ENCODE measurements around the gene SKI.

SKI gene

DNA sequence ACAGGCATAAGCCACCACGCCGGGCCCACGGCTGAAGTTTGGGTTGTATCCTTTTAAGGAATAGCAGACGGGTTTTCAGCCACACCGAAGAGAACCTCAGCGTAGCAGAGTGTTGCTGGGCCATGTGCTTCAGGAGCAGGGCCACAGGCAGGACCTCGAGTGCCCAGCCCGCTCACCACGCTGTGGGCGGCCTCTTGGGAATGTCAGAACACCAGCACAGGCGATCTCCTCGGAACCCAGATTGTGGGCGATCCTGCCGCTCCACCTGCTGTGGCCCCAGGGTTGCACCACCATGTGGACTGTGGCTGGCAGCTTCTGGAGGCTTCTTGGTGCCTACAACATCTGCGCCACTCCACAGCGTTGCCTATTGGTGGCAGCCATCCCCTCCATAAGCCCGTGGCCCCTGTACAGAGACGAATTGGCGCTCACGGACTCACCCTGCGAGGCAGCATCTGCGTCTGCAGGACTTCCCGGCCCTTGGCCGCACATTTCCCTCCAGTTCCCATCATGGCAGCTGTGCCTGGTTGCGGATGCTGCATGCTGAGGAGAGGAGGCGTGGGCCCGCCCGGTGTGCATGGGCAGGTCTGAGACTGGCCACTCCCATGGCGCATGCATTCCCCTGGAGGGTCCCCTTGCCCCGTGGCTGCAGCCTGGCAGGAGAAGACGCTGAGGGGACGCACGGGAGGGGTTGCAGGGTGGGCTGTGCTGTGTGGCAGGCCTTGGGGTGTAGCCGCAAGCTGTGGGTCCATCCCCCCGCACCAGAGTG, 69.3 kb downstream of the SKI start:
- no peak overlapping the region for H3K4me2 ChIP-seq (ENCODE audit: insufficient read depth, low read length)
- TF ChIP-seq EZH2 (IDR thresholded peaks at IDR 0.05; ENCODE audit: borderline replicate concordance, low read depth, low read length, severe bottlenecking) = no peak
- TF ChIP-seq, protein P1, sequence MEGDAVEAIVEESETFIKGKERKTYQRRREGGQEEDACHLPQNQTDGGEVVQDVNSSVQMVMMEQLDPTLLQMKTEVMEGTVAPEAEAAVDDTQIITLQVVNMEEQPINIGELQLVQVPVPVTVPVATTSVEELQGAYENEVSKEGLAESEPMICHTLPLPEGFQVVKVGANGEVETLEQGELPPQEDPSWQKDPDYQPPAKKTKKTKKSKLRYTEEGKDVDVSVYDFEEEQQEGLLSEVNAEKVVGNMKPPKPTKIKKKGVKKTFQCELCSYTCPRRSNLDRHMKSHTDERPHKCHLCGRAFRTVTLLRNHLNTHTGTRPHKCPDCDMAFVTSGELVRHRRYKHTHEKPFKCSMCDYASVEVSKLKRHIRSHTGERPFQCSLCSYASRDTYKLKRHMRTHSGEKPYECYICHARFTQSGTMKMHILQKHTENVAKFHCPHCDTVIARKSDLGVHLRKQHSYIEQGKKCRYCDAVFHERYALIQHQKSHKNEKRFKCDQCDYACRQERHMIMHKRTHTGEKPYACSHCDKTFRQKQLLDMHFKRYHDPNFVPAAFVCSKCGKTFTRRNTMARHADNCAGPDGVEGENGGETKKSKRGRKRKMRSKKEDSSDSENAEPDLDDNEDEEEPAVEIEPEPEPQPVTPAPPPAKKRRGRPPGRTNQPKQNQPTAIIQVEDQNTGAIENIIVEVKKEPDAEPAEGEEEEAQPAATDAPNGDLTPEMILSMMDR (IDR thresholded peaks at IDR 0.05; ENCODE audit: borderline replicate concordance, extremely low read depth, low read length, poor library complexity, severe bottlenecking) = no peak
- H3K9ac ChIP-seq (ENCODE audit: low read depth, low read length) = no peak overlapping the region
- no peak overlapping the region for H3K4me3 ChIP-seq (ENCODE audit: low read depth in 1 of 2, low read length in 2 of 2)
- H3K27me3 ChIP-seq (ENCODE audit: insufficient read depth, low read length, poor library complexity) = no peaks in the 10 kb centered on the region
- no peaks in the 10 kb centered on the region; the same call in 1 of the 2 replicates for H3K36me3 ChIP-seq (ENCODE audit: insufficient read depth, low read length)
- no peak overlapping the region for H2AFZ ChIP-seq (ENCODE audit: low read depth, low read length)
- H4K20me1 ChIP-seq (ENCODE audit: insufficient read depth, low read length) = peaks cover 92% of the 10 kb centered on the region
- peaks cover 83% of the 10 kb centered on the region for H3K79me2 ChIP-seq (ENCODE audit: insufficient read depth, low read length)
- peaks cover 39% of the 10 kb centered on the region for H3K4me1 ChIP-seq (ENCODE audit: insufficient read depth, low read length)
- H3K9me3 ChIP-seq (ENCODE audit: insufficient read depth, low read length, severe bottlenecking) = no peaks in the 10 kb centered on the region
- ATAC-seq (ENCODE audit: insufficient read depth, low read depth) (no peak), DNase-seq (no peak)
- H3K27ac ChIP-seq (ENCODE audit: low read length) = no peak overlapping the region

GRCh38 chr1:2298685-2299084, 70.6 kb downstream of the SKI start:
- Histone ChIP-seq H3K9ac (ENCODE audit: low read depth, low read length) (no peak overlapping the region), H4K20me1 (ENCODE audit: insufficient read depth, low read length) (peaks cover 92% of the 10 kb centered on the region), H3K36me3 (ENCODE audit: insufficient read depth, low read length) (peaks cover 7% of the 10 kb centered on the region), H3K27ac (ENCODE audit: low read length) (no peak overlapping the region), H3K4me1 (ENCODE audit: insufficient read depth, low read length) (peaks cover 39% of the 10 kb centered on the region), H3K4me3 (ENCODE audit: low read depth in 1 of 2, low read length in 2 of 2) (no peak overlapping the region), H3K9me3 (ENCODE audit: insufficient read depth, low read length, severe bottlenecking) (no peaks in the 10 kb centered on the region), H3K4me2 (ENCODE audit: insufficient read depth, low read length) (no peak overlapping the region), H3K27me3 (ENCODE audit: insufficient read depth, low read length, poor library complexity) (no peaks in the 10 kb centered on the region), H3K79me2 (ENCODE audit: insufficient read depth, low read length) (peaks cover 75% of the 10 kb centered on the region), H2AFZ (ENCODE audit: low read depth, low read length) (no peak overlapping the region)
- no peak for ATAC-seq (ENCODE audit: insufficient read depth, low read depth)
- DNase-seq = no peak
- TF ChIP-seq EZH2 (IDR thresholded peaks at IDR 0.05; ENCODE audit: borderline replicate concordance, low read depth, low read length, severe bottlenecking) = no peak
- TF ChIP-seq, protein P1 (IDR thresholded peaks at IDR 0.05; ENCODE audit: borderline replicate concordance, extremely low read depth, low read length, poor library complexity, severe bottlenecking) = no peak

DNA sequence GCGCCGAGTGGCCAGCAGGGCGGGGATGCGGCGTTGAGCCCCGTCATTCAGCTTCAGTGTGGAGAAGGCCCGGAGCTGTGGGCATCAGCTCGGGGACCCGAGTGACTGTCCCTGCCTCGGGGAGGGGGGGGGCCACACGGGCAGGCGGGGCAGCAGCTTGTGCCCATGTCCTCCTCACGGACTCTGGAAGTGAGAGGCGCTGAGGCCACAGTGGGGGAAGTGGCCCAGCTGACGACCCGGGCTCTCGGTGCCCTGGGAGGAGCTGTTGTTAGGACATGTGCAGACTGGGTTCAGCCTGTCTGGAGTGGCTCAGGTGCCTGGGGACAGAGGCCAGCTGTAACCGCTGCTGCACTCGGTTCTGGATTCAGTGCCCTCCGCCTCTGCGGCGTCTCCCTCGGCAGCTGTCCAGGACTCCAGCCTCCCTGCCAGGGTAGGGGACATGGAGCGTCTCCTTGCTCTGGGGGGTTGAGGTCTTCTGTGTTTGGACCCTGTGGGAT, 71.1 kb downstream of the SKI start:
- H3K27me3 ChIP-seq (ENCODE audit: insufficient read depth, low read length, poor library complexity) = no peaks in the 10 kb centered on the region
- H3K36me3 ChIP-seq (ENCODE audit: insufficient read depth, low read length) = peaks cover 11% of the 10 kb centered on the region
- H3K4me3 ChIP-seq (ENCODE audit: low read depth in 1 of 2, low read length in 2 of 2) = no peak overlapping the region
- H3K27ac ChIP-seq (ENCODE audit: low read length) = peak overlapping the region; percentile 79
- peak overlapping the region; percentile 60; the same call in 1 of the 2 replicates for H3K9ac ChIP-seq (ENCODE audit: low read depth, low read length)
- H3K4me2 ChIP-seq (ENCODE audit: insufficient read depth, low read length) = peak overlapping the region; percentile 79; the same call in 1 of the 2 replicates
- no peak for DNase-seq
- no peaks in the 10 kb centered on the region for H3K9me3 ChIP-seq (ENCODE audit: insufficient read depth, low read length, severe bottlenecking)
- peaks cover 91% of the 10 kb centered on the region for H4K20me1 ChIP-seq (ENCODE audit: insufficient read depth, low read length)
- peaks cover 70% of the 10 kb centered on the region for H3K79me2 ChIP-seq (ENCODE audit: insufficient read depth, low read length)
- H2AFZ ChIP-seq (ENCODE audit: low read depth, low read length) = no peak overlapping the region
- H3K4me1 ChIP-seq (ENCODE audit: insufficient read depth, low read length) = peaks cover 39% of the 10 kb centered on the region
- no peak for ATAC-seq (ENCODE audit: insufficient read depth, low read depth)
- TF ChIP-seq, protein P1 (IDR thresholded peaks at IDR 0.05; ENCODE audit: borderline replicate concordance, extremely low read depth, low read length, poor library complexity, severe bottlenecking) = no peak
- TF ChIP-seq EZH2 (IDR thresholded peaks at IDR 0.05; ENCODE audit: borderline replicate concordance, low read depth, low read length, severe bottlenecking) = no peak
